LNCaP clone FGC (cell line): ENCODE measurements around the gene TNNI2.
A peak's percentile ranks its signal among the peaks of the same experiment; 100 is the strongest.

Experiments
- DNase-seq: peaks from one replicate; pipeline ENCODE4 v3.0.0-alpha.2; 2011; ENCODE audit warnings: low read depth
- H3K4me3 ChIP-seq: 2 replicates; pipeline ENCODE4 v1.5.1; 2011; ENCODE audit warnings: mild to moderate bottlenecking, low read depth, low read length, control low read depth
- TF ChIP-seq, protein P1 (sequence below): IDR thresholded peaks from 2 replicates; pipeline ENCODE4 v1.5.1; 2012; ENCODE audit warnings: mild to moderate bottlenecking; ENCODE audit not compliant: control insufficient read depth, insufficient read depth; ENCODE audit errors: extremely low read depth

The TNNI2 gene

DNA sequence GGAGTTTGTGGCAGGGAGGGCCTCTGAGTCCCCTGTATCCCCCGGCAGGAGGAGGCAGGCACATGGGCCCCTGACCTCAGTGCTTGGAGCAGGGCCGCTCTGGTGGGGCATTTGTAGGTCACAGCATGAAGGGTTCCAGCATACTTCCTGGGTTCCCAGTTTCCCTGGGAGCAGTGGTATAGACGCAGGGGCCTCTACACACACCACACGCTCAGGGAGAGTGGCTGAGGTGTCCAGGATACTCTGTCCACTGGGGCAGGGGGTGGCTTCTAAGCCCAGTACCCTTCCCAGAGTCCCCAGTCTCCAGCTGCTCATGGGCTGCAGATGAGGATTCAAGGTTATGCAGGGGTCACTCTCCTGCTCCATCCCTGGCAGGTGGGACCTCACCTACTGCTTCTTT, 20.2 kb downstream of the TNNI2 start:
- no peak for DNase-seq
- no peak overlapping the region for H3K4me3 ChIP-seq
- TF ChIP-seq, protein P1, sequence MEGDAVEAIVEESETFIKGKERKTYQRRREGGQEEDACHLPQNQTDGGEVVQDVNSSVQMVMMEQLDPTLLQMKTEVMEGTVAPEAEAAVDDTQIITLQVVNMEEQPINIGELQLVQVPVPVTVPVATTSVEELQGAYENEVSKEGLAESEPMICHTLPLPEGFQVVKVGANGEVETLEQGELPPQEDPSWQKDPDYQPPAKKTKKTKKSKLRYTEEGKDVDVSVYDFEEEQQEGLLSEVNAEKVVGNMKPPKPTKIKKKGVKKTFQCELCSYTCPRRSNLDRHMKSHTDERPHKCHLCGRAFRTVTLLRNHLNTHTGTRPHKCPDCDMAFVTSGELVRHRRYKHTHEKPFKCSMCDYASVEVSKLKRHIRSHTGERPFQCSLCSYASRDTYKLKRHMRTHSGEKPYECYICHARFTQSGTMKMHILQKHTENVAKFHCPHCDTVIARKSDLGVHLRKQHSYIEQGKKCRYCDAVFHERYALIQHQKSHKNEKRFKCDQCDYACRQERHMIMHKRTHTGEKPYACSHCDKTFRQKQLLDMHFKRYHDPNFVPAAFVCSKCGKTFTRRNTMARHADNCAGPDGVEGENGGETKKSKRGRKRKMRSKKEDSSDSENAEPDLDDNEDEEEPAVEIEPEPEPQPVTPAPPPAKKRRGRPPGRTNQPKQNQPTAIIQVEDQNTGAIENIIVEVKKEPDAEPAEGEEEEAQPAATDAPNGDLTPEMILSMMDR = no peak

DNA sequence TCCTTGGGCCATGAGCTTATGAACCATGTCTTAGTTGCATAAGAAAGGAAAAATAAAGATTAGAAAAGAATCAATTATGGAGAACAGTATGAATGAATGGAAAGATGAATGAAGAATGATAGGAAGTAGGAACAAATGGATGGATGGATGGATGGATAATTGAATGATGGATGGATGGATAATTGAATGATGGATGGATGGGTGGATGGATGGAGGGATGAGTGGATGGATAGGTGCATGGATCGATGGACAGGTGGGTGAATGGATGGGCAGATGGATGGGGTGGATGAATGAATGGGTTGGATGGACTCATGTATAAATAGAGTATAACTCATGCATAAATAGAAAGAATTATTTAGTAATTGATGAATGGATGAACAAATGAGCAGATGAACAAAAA, 21.3 kb downstream of the TNNI2 start:
- no peak overlapping the region for H3K4me3 ChIP-seq
- no peak for DNase-seq
- TF ChIP-seq, protein P1 = no peak

DNA sequence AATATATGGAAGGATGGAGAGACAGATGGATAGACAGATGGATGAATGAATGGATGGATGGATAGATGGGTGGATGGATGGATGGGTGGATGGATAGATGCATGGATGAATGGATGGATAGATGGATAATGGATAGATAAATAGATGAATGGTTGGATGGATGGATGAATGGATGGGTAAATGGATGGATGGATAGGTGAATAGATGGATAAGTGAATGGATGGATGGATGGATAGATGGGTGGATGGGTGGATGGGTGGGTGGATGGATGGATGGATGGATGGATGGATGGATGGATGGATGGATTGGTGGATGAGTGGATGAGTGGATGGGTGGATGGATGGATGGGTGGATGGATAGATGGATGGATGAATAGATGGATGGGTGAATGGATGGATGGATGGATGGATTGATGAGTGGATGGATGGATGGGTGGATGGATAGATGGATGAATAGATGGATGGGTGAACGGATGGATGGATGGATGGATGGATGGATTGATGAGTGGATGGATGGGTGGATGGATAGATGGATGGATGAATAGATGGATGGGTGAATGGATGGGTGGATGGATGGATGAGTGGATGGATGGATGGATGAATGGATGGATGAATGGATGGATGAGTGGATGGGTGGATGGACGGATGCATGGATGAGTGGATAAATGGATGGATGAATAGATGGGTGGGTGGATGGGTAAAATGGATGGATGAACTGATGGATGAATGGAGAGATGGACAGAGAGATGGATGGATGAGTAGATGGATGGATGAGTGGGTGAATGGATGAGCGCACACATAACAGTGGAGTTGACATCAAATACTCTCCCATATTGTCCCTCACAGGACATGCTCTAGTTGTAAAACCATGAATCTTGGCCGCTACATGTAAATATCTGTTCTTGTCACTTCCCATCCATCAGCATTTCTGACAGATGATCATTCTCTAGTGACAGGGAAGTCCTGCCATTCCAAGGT, 22.9 kb downstream of the TNNI2 start:
- H3K4me3 ChIP-seq = no peak overlapping the region
- DNase-seq = no peak
- TF ChIP-seq, protein P1 = no peak

DNA sequence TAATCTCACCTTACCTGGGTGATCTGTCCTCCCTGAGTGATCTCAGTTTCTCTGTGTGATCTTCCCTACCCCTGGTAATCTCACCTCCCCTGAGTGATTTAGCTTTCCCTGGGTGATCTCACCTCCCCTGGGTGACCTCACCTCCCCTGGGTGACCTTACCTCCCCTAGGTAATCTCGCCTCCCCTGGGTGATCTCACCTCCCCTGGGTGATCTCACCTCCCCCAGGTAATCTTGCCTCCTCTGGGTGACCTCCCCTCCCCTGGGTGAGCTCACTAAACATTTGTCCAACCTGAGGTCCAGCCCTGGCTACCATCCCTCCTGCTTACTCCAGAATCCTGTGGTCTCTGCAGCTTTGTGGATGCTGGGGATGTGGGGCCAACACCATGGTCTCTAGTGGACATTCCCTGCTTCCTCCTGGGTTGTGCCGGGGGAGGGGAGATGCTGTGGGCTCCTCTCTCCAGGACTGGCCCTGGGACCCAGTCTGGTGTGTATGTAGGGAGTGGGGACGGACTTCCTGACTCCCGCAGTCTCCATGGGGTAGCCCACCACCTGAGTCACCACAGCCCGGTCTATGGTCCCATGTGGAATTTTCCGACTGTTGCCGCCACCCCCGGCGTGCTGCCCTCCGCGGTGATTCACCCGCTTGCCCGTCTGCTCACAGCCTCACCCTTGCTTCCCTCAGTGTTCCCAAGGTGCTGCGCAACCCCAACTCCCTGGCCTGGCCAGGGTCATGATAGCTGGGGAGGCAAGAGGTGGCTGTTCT, 24.0 kb downstream of the TNNI2 start:
- DNase-seq = no peak
- TF ChIP-seq, protein P1 = no peak
- H3K4me3 ChIP-seq = no peak overlapping the region

DNA sequence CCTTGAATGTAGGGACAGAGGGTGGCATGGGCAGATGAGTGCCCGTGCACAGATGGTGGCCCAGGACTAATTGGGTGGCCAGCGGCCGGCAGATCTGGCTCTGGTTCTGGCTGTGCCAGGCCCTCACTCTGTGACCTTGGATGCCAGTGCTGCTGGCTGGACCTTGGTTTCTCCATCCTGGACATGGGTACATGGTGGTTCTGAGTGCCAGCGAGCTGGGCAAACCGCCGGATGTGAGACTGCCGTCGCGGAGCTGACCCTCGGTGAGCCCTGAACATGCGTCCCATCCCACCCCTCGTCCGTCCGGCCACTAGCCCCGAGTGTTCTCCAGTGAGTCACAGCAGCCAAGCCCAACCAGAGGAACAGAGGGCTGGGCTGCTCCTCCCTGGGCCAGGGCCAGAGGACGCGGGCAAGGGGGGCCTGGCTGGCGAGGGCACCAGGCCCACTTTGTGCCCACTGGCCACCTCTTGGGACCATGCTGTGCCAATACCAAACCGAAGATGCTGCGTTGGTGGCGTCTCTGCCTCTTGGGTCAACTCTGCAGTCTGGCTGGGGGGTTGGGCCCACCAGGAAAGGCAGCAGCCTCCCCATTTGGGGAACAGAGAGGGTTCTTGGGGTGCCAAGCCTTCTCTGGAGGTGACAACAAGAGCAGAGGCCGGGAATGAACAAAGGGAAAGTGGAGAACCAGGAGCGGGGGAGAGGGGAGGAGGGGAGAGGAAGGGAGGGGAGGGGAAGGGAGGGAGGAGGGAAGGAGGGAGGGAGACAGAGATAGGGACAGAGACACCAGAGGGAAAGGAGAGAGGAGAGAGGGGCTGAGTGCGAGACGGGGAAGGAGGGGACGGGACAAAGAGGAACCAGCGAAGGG, 24.8 kb downstream of the TNNI2 start:
- TF ChIP-seq, protein P1 = no peak
- DNase-seq = peak; percentile 6
- H3K4me3 ChIP-seq = no peak overlapping the region

DNA sequence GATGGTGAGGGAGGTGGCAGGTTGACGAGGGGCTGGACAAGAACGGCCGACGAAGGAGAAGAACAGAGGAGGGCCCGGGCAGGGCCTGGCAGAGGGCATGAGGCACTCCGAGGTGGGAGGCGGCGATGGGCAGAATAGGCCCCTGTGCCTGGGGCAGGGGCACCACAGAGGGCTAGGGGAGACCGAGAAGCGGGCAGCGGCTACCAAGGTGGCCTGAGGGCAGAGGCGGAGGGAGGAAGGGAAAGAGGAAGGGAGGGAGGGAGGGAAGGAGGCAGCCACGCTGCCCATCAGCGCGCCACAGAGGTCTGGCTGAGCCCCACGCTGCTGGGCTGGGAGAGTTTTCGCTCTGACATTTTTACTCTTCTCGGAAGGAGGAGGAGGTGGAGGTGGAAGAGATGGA, 25.4 kb downstream of the TNNI2 start:
- H3K4me3 ChIP-seq = no peak overlapping the region
- TF ChIP-seq, protein P1 = no peak
- no peak for DNase-seq
